ELF-1 (cell line): Measurements from ENCODE around the gene IGF2BP1.
"Not testable (repeated sequence)": the region's sequence is repeated elsewhere in the genome, so short reads cannot be mapped to it uniquely, and the experiment has no call there.

Source experiments
- DNase-seq: peaks from one replicate; pipeline ENCODE4 v3.0.0-alpha.2; 2016; ENCODE audit warnings: low read depth, low spot score

Gene IGF2BP1

GRCh38 chr17:49090878-49091594 is 93.9 kb downstream of the IGF2BP1 start:
- DNase-seq = no peak

GRCh38 chr17:49093131-49093530 is 95.9 kb downstream of the IGF2BP1 start:
- no peak for DNase-seq

- no peak for DNase-seq
Measured at GRCh38 chr17:49100601-49101000, 103.4 kb downstream of the IGF2BP1 start.

DNA sequence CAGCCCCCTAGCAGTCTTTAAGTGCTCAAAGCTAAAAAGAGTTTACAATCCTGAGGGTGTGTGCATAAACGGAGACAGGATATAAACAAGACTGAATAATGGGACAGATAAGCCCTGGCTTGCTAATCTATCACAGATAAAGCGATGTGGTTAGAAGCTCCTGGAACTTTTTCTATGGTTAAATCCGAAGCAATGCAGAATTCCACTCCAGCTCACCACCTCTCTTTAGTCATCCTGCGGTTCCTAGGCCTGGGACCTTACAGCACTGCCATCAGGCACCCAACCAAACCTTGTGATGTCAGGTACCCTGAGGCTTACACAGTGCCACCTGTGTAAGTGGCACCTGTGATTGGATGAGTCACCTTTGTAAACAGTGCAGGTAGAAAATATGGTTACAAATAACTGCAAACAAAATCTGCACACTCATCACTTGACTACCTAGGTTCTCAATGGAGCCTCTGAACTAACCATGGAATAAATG is 103.9 kb downstream of the IGF2BP1 start:
- no peak for DNase-seq

DNA sequence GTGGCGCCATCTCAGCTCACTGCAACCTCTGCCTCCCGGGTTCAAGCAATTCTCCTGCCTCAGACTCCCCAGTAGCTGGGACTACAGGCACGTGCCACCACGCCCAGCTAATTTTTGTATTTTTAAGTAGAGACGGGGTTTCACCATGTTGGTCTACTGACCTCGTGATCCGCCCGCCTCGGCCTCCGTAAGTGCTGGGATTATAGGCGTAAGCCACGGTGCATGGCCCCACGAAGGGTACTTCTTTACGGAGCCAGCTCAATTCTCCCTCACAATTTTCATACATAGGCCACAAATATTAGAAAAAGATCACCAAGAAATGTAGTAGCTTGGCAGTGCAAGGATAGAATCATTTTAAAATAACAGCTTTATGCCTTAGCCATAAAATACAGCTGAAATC is 106.2 kb downstream of the IGF2BP1 start:
- not testable (repeated sequence) for DNase-seq

GRCh38 chr17:49104511-49105074 is 107.4 kb downstream of the IGF2BP1 start:
- DNase-seq = no peak
